NCI-H1105 (cell line): ENCODE results near the gene GOLGA6C.
"Not testable (repeated sequence)": the region's sequence is repeated elsewhere in the genome, so short reads cannot be mapped to it uniquely, and the experiment has no call there.

Source experiments
- DNase-seq: peaks from one replicate; lab custom pipeline; 2025; lab: John Stamatoyannopoulos, UW

The GOLGA6C gene

GRCh38 chr15:75227112-75227511, 31.0 kb upstream of the GOLGA6C start:
- not testable (repeated sequence) for DNase-seq

- DNase-seq, result no peak
Measured at GRCh38 chr15:75227663-75228280, 30.4 kb upstream of the GOLGA6C start.

- no peak for DNase-seq
Measured at GRCh38 chr15:75228787-75229186, 29.3 kb upstream of the GOLGA6C start.

- no peak for DNase-seq
Measured at GRCh38 chr15:75229191-75230015, 28.7 kb upstream of the GOLGA6C start.

- DNase-seq, result no peak
Measured at GRCh38 chr15:75230016-75230343, 28.2 kb upstream of the GOLGA6C start.

- DNase-seq, result no peak
Measured at GRCh38 chr15:75230551-75231371, 27.4 kb upstream of the GOLGA6C start.

GRCh38 chr15:75231836-75232235, 26.3 kb upstream of the GOLGA6C start:
- DNase-seq, result no peak

GRCh38 chr15:75232252-75232813, 25.8 kb upstream of the GOLGA6C start:
- no peak for DNase-seq

GRCh38 chr15:75232826-75233503, 25.2 kb upstream of the GOLGA6C start:
- DNase-seq, result no peak

GRCh38 chr15:75233504-75234190, 24.5 kb upstream of the GOLGA6C start:
- DNase-seq, result no peak

GRCh38 chr15:75234191-75234810, 23.8 kb upstream of the GOLGA6C start:
- DNase-seq, result no peak

- DNase-seq, result no peak
Measured at GRCh38 chr15:75235051-75235673, 23.0 kb upstream of the GOLGA6C start.

GRCh38 chr15:75235760-75236729, 22.1 kb upstream of the GOLGA6C start:
- DNase-seq, result no peak

- DNase-seq, result no peak
Measured at GRCh38 chr15:75237316-75237982, 20.7 kb upstream of the GOLGA6C start.

GRCh38 chr15:75238150-75238549, 20.0 kb upstream of the GOLGA6C start:
- no peak for DNase-seq

- DNase-seq, result not testable (repeated sequence)
Measured at GRCh38 chr15:75245741-75246140, 12.4 kb upstream of the GOLGA6C start.

GRCh38 chr15:75248991-75249390, 9.1 kb upstream of the GOLGA6C start:
- DNase-seq, result not testable (repeated sequence)

GRCh38 chr15:75249726-75250125, 8.4 kb upstream of the GOLGA6C start:
- no peak for DNase-seq

GRCh38 chr15:75251343-75251742, 6.8 kb upstream of the GOLGA6C start:
- not testable (repeated sequence) for DNase-seq
